Natural killer cell (primary cell): ENCODE results near the gene TWIST2. TPM values are rescaled to one million over a fixed set of nuclear protein-coding genes. Genes with fewer than 3 reads are reported as not detected.

Experiments
- ATAC-seq, 3 donors: fragments of 150-1000 bp in 2 of 3; fragments of 200-7000 bp in 1 of 3; cut with Tn5 transposase; 1 replicate in 1 of 3; 2 replicates in 2 of 3; pipeline ENCODE4 v1.10.0; 2021; ENCODE audit warnings: mild to moderate bottlenecking in 2 of 3, moderate library complexity in 2 of 3
- DNase-seq, 2 donors: peaks; one replicate each; pipeline versions ENCODE4 v3.0.0 to v3.0.0-alpha.2; 2013 to 2021; ENCODE audit warnings: mixed read lengths in 1 of 2
- H3K27ac ChIP-seq: one replicate; pipeline ENCODE4 v1.5.1; 2013; ENCODE audit warnings: mild to moderate bottlenecking, low read length
- H3K27me3 ChIP-seq: one replicate; pipeline ENCODE4 v1.6.1; 2013; ENCODE audit warnings: low read length; ENCODE audit not compliant: control insufficient read depth, insufficient read depth
- H3K36me3 ChIP-seq: one replicate; pipeline ENCODE4 v1.6.1; 2013; ENCODE audit warnings: low read length; ENCODE audit not compliant: control insufficient read depth, insufficient read depth
- H3K4me1 ChIP-seq: one replicate; pipeline ENCODE4 v1.6.1; 2013; ENCODE audit warnings: low read length; ENCODE audit not compliant: control insufficient read depth, insufficient read depth
- H3K4me3 ChIP-seq: one replicate; pipeline ENCODE4 v1.5.1; 2013; ENCODE audit warnings: low read length
- H3K9me3 ChIP-seq: one replicate; pipeline ENCODE4 v1.6.1; 2013; ENCODE audit warnings: low read length; ENCODE audit not compliant: control insufficient read depth, insufficient read depth
- H3K27ac Mint-ChIP-seq, 2 donors: one replicate each; pipeline ENCODE4 v1.8.0; 2022; ENCODE audit warnings: mild to moderate bottlenecking in 2 of 2, mixed read lengths in 2 of 2, moderate library complexity in 1 of 2
- H3K27me3 Mint-ChIP-seq, 2 donors: one replicate each; pipeline ENCODE4 v1.8.0; 2022; ENCODE audit warnings: low read depth in 2 of 2, mixed read lengths in 2 of 2
- H3K36me3 Mint-ChIP-seq: one replicate; pipeline ENCODE4 v1.8.0; 2022; ENCODE audit warnings: mixed read lengths
- H3K4me1 Mint-ChIP-seq, 2 donors: one replicate each; pipeline ENCODE4 v1.8.0; 2022; ENCODE audit warnings: mixed read lengths in 2 of 2
- H3K4me3 Mint-ChIP-seq: one replicate; pipeline ENCODE4 v1.8.0; 2022; ENCODE audit warnings: mild to moderate bottlenecking, moderate library complexity, mixed read lengths
- H3K9me3 Mint-ChIP-seq, 2 donors: one replicate each; pipeline ENCODE4 v1.8.0; 2022; ENCODE audit warnings: mixed read lengths in 2 of 2
- WGBS: methylation state at CpG from one replicate; pipeline ENCODE4 v1.1.7; 2013; ENCODE audit warnings: missing lambda C conversion rate; ENCODE audit not compliant: insufficient coverage; 5-methylcytosine and 5-hydroxymethylcytosine counted together
- intact Hi-C: fragments of 100-400 bp; cut with micrococcal nuclease; formaldehyde crosslinking; loops from one replicate; pipeline ENCODE4 v1.14.2; 2022
- total RNA-seq, 4 donors: library from RNA; stranded (reverse); fragments of 120-200 nt in 1 of 4; gene quantifications; one replicate each; pipeline versions ENCODE4 v1.2.3 to v1.2.4, GENCODE V29; 2013 to 2022
- TF ChIP-seq, protein P1 (sequence below): fragments of 200-600 bp; IDR thresholded peaks from one replicate; pipeline ENCODE4 v1.8.0; 2022; ENCODE audit warnings: antibody characterized with exemption

Gene TWIST2
- total RNA-seq, 3 donors from 2014 or later (not counting 1 experiment from before 2014, with no cell fraction given), result not detected

DNA sequence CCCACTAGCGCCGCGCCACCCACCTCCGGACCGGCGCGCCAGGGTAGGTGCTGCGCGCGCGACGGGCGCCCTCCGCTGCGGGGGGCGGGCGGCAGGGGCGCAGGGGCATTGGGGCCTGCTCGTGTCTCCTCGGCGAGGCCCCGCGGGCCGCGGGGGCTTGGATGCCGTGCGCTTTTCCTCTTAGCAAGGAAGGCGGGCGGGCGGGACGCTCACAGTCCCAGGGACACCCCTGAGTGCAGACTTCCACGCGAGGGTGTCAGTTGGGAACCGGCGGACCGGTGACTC, 748 bp downstream of the TWIST2 start:
- Mint-ChIP-seq H3K4me1 (no peaks in the 10 kb centered on the region), H3K36me3 (no peaks in the 10 kb centered on the region), H3K4me3 (no peak overlapping the region), H3K27ac (no peak overlapping the region), H3K27me3 (peaks cover 24 to 45% of the 10 kb centered on the region in 2 donors), H3K9me3 (no peaks in the 10 kb centered on the region)
- H3K4me3 ChIP-seq, result no peak overlapping the region
- no peaks in the 10 kb centered on the region for H3K9me3 ChIP-seq
- no peak for DNase-seq
- 11% methylated on average over 36 of the region's 36 CpGs for WGBS
- TF ChIP-seq, protein P1, sequence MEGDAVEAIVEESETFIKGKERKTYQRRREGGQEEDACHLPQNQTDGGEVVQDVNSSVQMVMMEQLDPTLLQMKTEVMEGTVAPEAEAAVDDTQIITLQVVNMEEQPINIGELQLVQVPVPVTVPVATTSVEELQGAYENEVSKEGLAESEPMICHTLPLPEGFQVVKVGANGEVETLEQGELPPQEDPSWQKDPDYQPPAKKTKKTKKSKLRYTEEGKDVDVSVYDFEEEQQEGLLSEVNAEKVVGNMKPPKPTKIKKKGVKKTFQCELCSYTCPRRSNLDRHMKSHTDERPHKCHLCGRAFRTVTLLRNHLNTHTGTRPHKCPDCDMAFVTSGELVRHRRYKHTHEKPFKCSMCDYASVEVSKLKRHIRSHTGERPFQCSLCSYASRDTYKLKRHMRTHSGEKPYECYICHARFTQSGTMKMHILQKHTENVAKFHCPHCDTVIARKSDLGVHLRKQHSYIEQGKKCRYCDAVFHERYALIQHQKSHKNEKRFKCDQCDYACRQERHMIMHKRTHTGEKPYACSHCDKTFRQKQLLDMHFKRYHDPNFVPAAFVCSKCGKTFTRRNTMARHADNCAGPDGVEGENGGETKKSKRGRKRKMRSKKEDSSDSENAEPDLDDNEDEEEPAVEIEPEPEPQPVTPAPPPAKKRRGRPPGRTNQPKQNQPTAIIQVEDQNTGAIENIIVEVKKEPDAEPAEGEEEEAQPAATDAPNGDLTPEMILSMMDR, result no peak
- intact Hi-C loops, result no loop called here
- ATAC-seq, result no peak
- peaks cover 17% of the 10 kb centered on the region for H3K27me3 ChIP-seq
- no peak overlapping the region for H3K27ac ChIP-seq
- H3K36me3 ChIP-seq, result no peaks in the 10 kb centered on the region
- H3K4me1 ChIP-seq, result peaks cover 2% of the 10 kb centered on the region

DNA sequence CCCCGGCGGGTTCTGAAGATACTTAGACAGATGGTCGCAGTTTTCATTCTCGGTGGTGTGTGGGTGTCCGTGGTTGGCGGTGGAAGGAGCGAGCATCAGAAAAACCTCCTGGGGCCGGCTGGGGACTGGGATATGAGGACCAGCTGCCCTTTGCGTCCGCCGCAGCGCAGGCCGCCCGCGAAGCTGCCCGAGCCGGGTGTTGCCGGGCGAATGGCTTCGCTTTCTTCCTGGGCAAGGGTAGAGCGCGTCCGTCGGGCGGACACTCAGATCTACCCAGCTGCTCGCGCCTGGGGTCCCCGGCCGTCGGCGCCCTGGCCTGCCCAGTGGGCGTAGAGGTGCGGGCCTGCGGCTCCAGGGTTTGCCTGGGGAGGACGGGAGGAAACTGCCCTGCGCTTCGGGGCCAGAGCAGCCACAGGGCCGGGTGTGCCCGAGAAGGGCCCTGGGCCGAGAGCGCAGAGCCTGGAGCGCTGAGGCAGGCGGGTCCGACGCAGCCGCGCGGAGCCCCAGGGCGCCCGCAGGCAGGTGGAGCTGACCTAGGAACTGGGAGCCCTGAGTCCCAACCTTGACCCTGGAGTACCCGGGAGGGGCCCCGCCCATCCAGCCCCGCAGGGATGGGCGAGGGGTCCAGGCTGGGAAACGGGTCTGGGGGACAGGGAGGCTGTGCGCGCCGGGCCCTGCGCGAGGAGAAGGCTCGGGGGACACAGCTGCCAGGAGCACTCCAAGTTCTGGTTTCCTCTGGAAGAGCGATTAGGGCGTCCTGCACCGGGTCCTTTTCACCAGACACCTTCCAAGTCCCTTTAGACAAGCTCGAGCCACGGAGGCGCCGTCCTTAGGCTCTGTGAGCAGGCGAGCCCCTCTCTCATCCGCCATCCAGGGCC, 1.3 kb downstream of the TWIST2 start:
- intact Hi-C loops, result no loop called here
- DNase-seq (no peak), ATAC-seq (no peak)
- peaks cover 17% of the 10 kb centered on the region for H3K27me3 ChIP-seq
- peaks cover 2% of the 10 kb centered on the region for H3K4me1 ChIP-seq
- TF ChIP-seq, protein P1, result no peak
- H3K27ac ChIP-seq, result no peak overlapping the region
- no peak overlapping the region for H3K27ac Mint-ChIP-seq
- 12% methylated on average over 70 of the region's 70 CpGs for WGBS
- H3K9me3 ChIP-seq, result no peaks in the 10 kb centered on the region
- no peaks in the 10 kb centered on the region for H3K4me1 Mint-ChIP-seq
- H3K27me3 Mint-ChIP-seq, result peaks cover 18 to 39% of the 10 kb centered on the region in 2 donors
- no peaks in the 10 kb centered on the region for H3K36me3 ChIP-seq
- H3K36me3 Mint-ChIP-seq, result no peaks in the 10 kb centered on the region
- no peak overlapping the region for H3K4me3 ChIP-seq
- no peaks in the 10 kb centered on the region for H3K9me3 Mint-ChIP-seq
- no peak overlapping the region for H3K4me3 Mint-ChIP-seq

DNA sequence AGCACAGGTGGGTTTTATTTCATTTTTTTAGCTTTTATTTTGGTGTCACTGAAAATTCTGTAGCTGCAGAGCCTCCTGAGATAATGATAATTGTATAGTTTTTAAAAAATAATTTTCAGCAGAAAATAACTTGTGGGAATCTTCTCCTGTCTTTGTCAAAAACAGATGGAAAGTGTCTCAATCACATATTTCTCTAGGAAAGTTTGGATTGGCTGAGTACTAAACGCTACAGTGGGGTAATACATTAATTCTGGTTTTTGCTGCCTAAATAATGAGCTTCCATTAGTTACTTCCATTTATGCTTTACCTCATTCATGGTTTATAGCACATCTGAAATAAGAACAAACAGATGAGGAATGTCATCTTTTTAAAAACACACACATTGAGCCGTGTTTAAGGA, 2.2 kb downstream of the TWIST2 start:
- no peaks in the 10 kb centered on the region for H3K36me3 Mint-ChIP-seq
- no peaks in the 10 kb centered on the region for H3K36me3 ChIP-seq
- no peak overlapping the region for H3K4me3 Mint-ChIP-seq
- peaks cover 2% of the 10 kb centered on the region for H3K4me1 ChIP-seq
- H3K9me3 Mint-ChIP-seq, result no peaks in the 10 kb centered on the region
- H3K27ac ChIP-seq, result no peak overlapping the region
- 60% methylated on average over 1 of the region's 2 CpGs for WGBS
- no peak overlapping the region for H3K4me3 ChIP-seq
- H3K27ac Mint-ChIP-seq, result no peak overlapping the region
- TF ChIP-seq, protein P1, result no peak
- H3K9me3 ChIP-seq, result no peaks in the 10 kb centered on the region
- intact Hi-C loops, result no loop called here
- no peak for ATAC-seq
- H3K27me3 ChIP-seq, result peaks cover 17% of the 10 kb centered on the region
- H3K4me1 Mint-ChIP-seq, result no peaks in the 10 kb centered on the region
- peaks cover 10 to 30% of the 10 kb centered on the region in 2 donors for H3K27me3 Mint-ChIP-seq
- no peak for DNase-seq

DNA sequence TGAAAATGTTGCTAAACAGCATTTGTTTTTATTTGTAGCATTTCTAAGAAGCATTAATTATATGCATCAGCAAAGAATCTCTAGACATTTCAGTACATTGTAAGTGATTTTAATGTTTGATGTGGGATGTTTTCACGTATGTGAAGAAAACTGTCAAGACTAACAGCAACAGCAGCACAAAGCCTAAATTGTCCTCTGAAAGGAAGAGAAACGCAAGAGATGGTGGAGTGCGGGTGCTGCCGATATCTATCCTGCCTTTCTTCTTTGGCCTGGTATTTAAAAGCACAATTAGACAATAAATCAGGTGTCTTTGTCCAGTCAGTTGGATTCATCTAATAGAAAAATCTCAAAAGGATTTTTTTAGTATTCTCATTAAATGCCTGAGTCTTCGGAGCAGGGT, 3.1 kb downstream of the TWIST2 start:
- H3K4me1 Mint-ChIP-seq, result no peaks in the 10 kb centered on the region
- H3K4me3 ChIP-seq, result no peak overlapping the region
- peaks cover 8 to 24% of the 10 kb centered on the region in 2 donors for H3K27me3 Mint-ChIP-seq
- WGBS, result 82% methylated on average over 4 of the region's 5 CpGs
- H3K4me1 ChIP-seq, result peaks cover 2% of the 10 kb centered on the region
- no peak overlapping the region for H3K27ac ChIP-seq
- intact Hi-C loops, result no loop called here
- TF ChIP-seq, protein P1, result no peak
- ATAC-seq (no peak), DNase-seq (no peak)
- no peaks in the 10 kb centered on the region for H3K36me3 ChIP-seq
- no peaks in the 10 kb centered on the region for H3K9me3 Mint-ChIP-seq
- no peak overlapping the region for H3K27ac Mint-ChIP-seq
- H3K9me3 ChIP-seq, result no peaks in the 10 kb centered on the region
- no peaks in the 10 kb centered on the region for H3K36me3 Mint-ChIP-seq
- H3K4me3 Mint-ChIP-seq, result no peak overlapping the region
- H3K27me3 ChIP-seq, result peaks cover 14% of the 10 kb centered on the region
